MM.1S (cell line): ENCODE data around the gene C10orf67.

ENCODE experiments used
- EZH2 ChIP-seq: fragments of 300-600 bp; sonication (generic); optimal IDR thresholded peaks from 2 replicates; pipeline ENCODE3; 2017; ENCODE audit warnings: low read depth, mild to moderate bottlenecking, antibody characterized with exemption, low read length, mixed read lengths
- EZH2phosphoT487 ChIP-seq: fragments of 300-600 bp; sonication (generic); IDR thresholded peaks from 2 replicates; pipeline ENCODE4 v1.6.1; 2018; ENCODE audit warnings: antibody characterized with exemption, low read length
- TF ChIP-seq, protein P1 (sequence below): fragments of 300-600 bp; sonication (generic); IDR thresholded peaks from 2 replicates; pipeline ENCODE4 v1.5.1; 2016; ENCODE audit warnings: antibody characterized with exemption, low read length, mixed read lengths

DNA sequence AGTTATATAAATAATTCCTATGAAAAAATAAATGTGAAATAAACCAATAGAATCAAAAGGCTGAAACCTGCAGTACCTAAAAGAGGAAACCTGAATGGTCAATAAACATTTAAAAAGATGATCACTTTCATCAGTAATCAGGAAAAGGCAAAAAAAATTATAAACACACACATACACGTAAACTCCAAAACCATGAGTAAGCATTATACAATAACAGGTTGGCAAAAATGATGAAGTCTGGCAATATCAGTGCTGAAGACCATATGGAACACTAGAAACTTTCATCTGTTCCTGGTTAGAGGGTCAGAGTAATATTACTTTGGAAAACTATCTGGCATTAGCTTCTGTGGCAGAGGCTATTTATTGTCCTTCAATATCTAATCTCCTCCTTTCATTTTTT is 114.0 kb downstream of the C10orf67 start:
- TF ChIP-seq, protein P1, sequence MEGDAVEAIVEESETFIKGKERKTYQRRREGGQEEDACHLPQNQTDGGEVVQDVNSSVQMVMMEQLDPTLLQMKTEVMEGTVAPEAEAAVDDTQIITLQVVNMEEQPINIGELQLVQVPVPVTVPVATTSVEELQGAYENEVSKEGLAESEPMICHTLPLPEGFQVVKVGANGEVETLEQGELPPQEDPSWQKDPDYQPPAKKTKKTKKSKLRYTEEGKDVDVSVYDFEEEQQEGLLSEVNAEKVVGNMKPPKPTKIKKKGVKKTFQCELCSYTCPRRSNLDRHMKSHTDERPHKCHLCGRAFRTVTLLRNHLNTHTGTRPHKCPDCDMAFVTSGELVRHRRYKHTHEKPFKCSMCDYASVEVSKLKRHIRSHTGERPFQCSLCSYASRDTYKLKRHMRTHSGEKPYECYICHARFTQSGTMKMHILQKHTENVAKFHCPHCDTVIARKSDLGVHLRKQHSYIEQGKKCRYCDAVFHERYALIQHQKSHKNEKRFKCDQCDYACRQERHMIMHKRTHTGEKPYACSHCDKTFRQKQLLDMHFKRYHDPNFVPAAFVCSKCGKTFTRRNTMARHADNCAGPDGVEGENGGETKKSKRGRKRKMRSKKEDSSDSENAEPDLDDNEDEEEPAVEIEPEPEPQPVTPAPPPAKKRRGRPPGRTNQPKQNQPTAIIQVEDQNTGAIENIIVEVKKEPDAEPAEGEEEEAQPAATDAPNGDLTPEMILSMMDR, result no peak
- TF ChIP-seq EZH2phosphoT487 (no peak), EZH2 (no peak)
